Effector memory CD4-positive, alpha-beta T cell (primary cell): ENCODE results near the gene NDUFV1.

Experiments
- DNase-seq, 3 donors: peaks; one replicate each; pipeline ENCODE4 v3.0.0-alpha.2; 2020
- H3K27ac ChIP-seq: 2 replicates; pipeline ENCODE4 v1.7.0; 2013; ENCODE audit warnings: mild to moderate bottlenecking, low read length, moderate library complexity; ENCODE audit not compliant: insufficient read depth, poor library complexity, severe bottlenecking
- H3K27me3 ChIP-seq: replicated peaks from 2 replicates; pipeline ENCODE4 v1.7.0; 2013; ENCODE audit warnings: mild to moderate bottlenecking, low read length; ENCODE audit not compliant: insufficient read depth, control insufficient read depth, poor library complexity, severe bottlenecking
- H3K36me3 ChIP-seq: 2 replicates; pipeline ENCODE4 v1.7.0; 2013; ENCODE audit warnings: mild to moderate bottlenecking, low read length, moderate library complexity; ENCODE audit not compliant: control insufficient read depth, insufficient read depth
- H3K4me1 ChIP-seq: 2 replicates; pipeline ENCODE4 v1.7.0; 2013; ENCODE audit warnings: low read length, mild to moderate bottlenecking; ENCODE audit not compliant: control insufficient read depth, insufficient read depth, poor library complexity, severe bottlenecking
- H3K4me3 ChIP-seq: 2 replicates; pipeline ENCODE4 v1.7.0; 2013; ENCODE audit warnings: low read length, low read depth, mild to moderate bottlenecking; ENCODE audit not compliant: insufficient read depth, poor library complexity, severe bottlenecking
- H3K9me3 ChIP-seq: 2 replicates; pipeline ENCODE4 v1.7.0; 2013; ENCODE audit warnings: mild to moderate bottlenecking, low read length, moderate library complexity; ENCODE audit not compliant: control insufficient read depth

The NDUFV1 gene

GRCh38 chr11:67648140-67648795 is 41.5 kb downstream of the NDUFV1 start:
- H3K27me3 ChIP-seq: no peaks in the 10 kb centered on the region
- DNase-seq: no peak

GRCh38 chr11:67648796-67649613 is 42.3 kb downstream of the NDUFV1 start:
- no peak for DNase-seq
- Histone ChIP-seq H3K4me1 (peaks cover 16% of the 10 kb centered on the region), H3K9me3 (no peaks in the 10 kb centered on the region), H3K27me3 (no peaks in the 10 kb centered on the region), H3K27ac (no peak overlapping the region), H3K4me3 (no peak overlapping the region), H3K36me3 (no peaks in the 10 kb centered on the region)

More at GRCh38 chr11:67648140-67648795, 41.5 kb downstream of the NDUFV1 start:
- H3K4me1 ChIP-seq: peaks cover 16% of the 10 kb centered on the region
- no peaks in the 10 kb centered on the region for H3K36me3 ChIP-seq
- no peaks in the 10 kb centered on the region for H3K9me3 ChIP-seq
- H3K27ac ChIP-seq: no peak overlapping the region
- no peak overlapping the region for H3K4me3 ChIP-seq

- Histone ChIP-seq H3K27ac (peak overlapping the region; percentile 75), H3K9me3 (no peaks in the 10 kb centered on the region), H3K4me1 (peaks cover 16% of the 10 kb centered on the region), H3K4me3 (peak overlapping the region; percentile 68), H3K36me3 (no peaks in the 10 kb centered on the region), H3K27me3 (no peaks in the 10 kb centered on the region)
- no peak for DNase-seq
Measured at GRCh38 chr11:67649634-67650510, 43.1 kb downstream of the NDUFV1 start.

- no peak overlapping the region for H3K27ac ChIP-seq
- H3K4me3 ChIP-seq: no peak overlapping the region
- peaks cover 5% of the 10 kb centered on the region for H3K4me1 ChIP-seq
- no peaks in the 10 kb centered on the region for H3K9me3 ChIP-seq
- no peaks in the 10 kb centered on the region for H3K36me3 ChIP-seq
- no peaks in the 10 kb centered on the region for H3K27me3 ChIP-seq
- no peak for DNase-seq
Measured at GRCh38 chr11:67651976-67652781, 45.4 kb downstream of the NDUFV1 start.

GRCh38 chr11:67652965-67653845 is 46.5 kb downstream of the NDUFV1 start:
- Histone ChIP-seq H3K27me3 (no peaks in the 10 kb centered on the region), H3K36me3 (no peaks in the 10 kb centered on the region), H3K27ac (no peak overlapping the region), H3K4me3 (no peak overlapping the region), H3K9me3 (no peaks in the 10 kb centered on the region), H3K4me1 (no peaks in the 10 kb centered on the region)
- DNase-seq: no peak

GRCh38 chr11:67654225-67654624 is 47.5 kb downstream of the NDUFV1 start:
- no peak for DNase-seq
- Histone ChIP-seq H3K9me3 (no peaks in the 10 kb centered on the region), H3K27ac (no peak overlapping the region), H3K4me1 (no peaks in the 10 kb centered on the region), H3K36me3 (no peaks in the 10 kb centered on the region), H3K27me3 (no peaks in the 10 kb centered on the region), H3K4me3 (no peak overlapping the region)

- H3K27ac ChIP-seq: no peak overlapping the region
- H3K36me3 ChIP-seq: no peaks in the 10 kb centered on the region
- DNase-seq: no peak
- no peaks in the 10 kb centered on the region for H3K9me3 ChIP-seq
- no peak overlapping the region for H3K4me3 ChIP-seq
- H3K27me3 ChIP-seq: no peaks in the 10 kb centered on the region
- no peaks in the 10 kb centered on the region for H3K4me1 ChIP-seq
Measured at GRCh38 chr11:67656278-67656922, 49.7 kb downstream of the NDUFV1 start.

GRCh38 chr11:67657300-67657699 is 50.6 kb downstream of the NDUFV1 start:
- H3K9me3 ChIP-seq: no peaks in the 10 kb centered on the region
- no peaks in the 10 kb centered on the region for H3K36me3 ChIP-seq
- H3K4me3 ChIP-seq: no peak overlapping the region
- DNase-seq: no peak
- no peaks in the 10 kb centered on the region for H3K4me1 ChIP-seq
- H3K27me3 ChIP-seq: no peaks in the 10 kb centered on the region
- no peak overlapping the region for H3K27ac ChIP-seq
